Thoracic aorta (tissue), 2 donors: ENCODE results near the gene EGF. TPM values are rescaled to one million over a fixed set of nuclear protein-coding genes. Genes with fewer than 3 reads are reported as not detected.

Source experiments
- ATAC-seq: fragments of 150-250 bp; one replicate; pipeline ENCODE4 v1.8.0; 2017; ENCODE audit warnings: low read depth; ENCODE audit not compliant: insufficient number of reproducible peaks, low FRiP score
- DNase-seq: peaks from one replicate; pipeline ENCODE4 v3.0.0-alpha.2; 2020; ENCODE audit warnings: low spot score
- H3K27ac ChIP-seq, 2 donors: fragments of 200-600 bp; sonication (generic); 1 replicate in 1 of 2; 2 replicates in 1 of 2; pipeline ENCODE4 v1.5.1; 2016; ENCODE audit warnings: mild to moderate bottlenecking in 2 of 2, moderate library complexity in 2 of 2
- H3K27me3 ChIP-seq: fragments of 200-600 bp; sonication (generic); replicated peaks from 2 replicates; pipeline ENCODE4 v1.6.0; 2016; ENCODE audit warnings: mild to moderate bottlenecking; ENCODE audit not compliant: insufficient read depth
- H3K36me3 ChIP-seq: fragments of 200-600 bp; sonication (generic); one replicate; pipeline ENCODE4 v1.5.1; 2016
- H3K4me1 ChIP-seq, 2 donors: fragments of 200-600 bp; sonication (generic); 1 replicate in 1 of 2; 2 replicates in 1 of 2; pipeline versions ENCODE4 v1.5.1 to v1.6.0; 2016; ENCODE audit warnings: low read depth in 2 of 2, mild to moderate bottlenecking in 1 of 2; ENCODE audit not compliant: control insufficient read depth in 1 of 2
- H3K4me3 ChIP-seq: fragments of 200-600 bp; sonication (generic); 2 replicates; pipeline ENCODE4 v1.5.1; 2016; ENCODE audit warnings: mild to moderate bottlenecking
- H3K9me3 ChIP-seq: fragments of 200-600 bp; sonication (generic); 2 replicates; pipeline ENCODE4 v1.5.1; 2016
- CTCF ChIP-seq: fragments of 200-600 bp; sonication (generic); IDR thresholded peaks from one replicate; pipeline ENCODE4 v1.5.1; 2019; ENCODE audit warnings: antibody characterized with exemption
- total RNA-seq, 2 donors: library from RNA; depleted of rRNA; stranded (reverse); fragments of >200 nt; gene quantifications; one replicate each; pipeline versions ENCODE4 v1.1.0 to v1.2.3, GENCODE V29; 2016

The EGF gene
- total RNA-seq, 2 donors from 2014 or later: not detected

- DNase-seq (no peak), ATAC-seq (no peak)
- no peaks in the 10 kb centered on the region for H3K9me3 ChIP-seq
- H3K27ac ChIP-seq: no peak overlapping the region
- no peak overlapping the region for H3K4me3 ChIP-seq
- no peaks in the 10 kb centered on the region for H3K36me3 ChIP-seq
- TF ChIP-seq CTCF: no peak
- H3K27me3 ChIP-seq: no peaks in the 10 kb centered on the region
- no peaks in the 10 kb centered on the region for H3K4me1 ChIP-seq
Observed at GRCh38 chr4:110009550-110009949, 96.9 kb downstream of the EGF start.

GRCh38 chr4:110010797-110011196 lies 98.1 kb downstream of the EGF start:
- Histone ChIP-seq H3K36me3 (no peaks in the 10 kb centered on the region), H3K27me3 (no peaks in the 10 kb centered on the region), H3K9me3 (no peaks in the 10 kb centered on the region), H3K27ac (no peak overlapping the region), H3K4me3 (no peak overlapping the region), H3K4me1 (no peaks in the 10 kb centered on the region)
- ATAC-seq (no peak), DNase-seq (no peak)
- no peak for TF ChIP-seq CTCF

GRCh38 chr4:110012917-110013316 lies 100.2 kb downstream of the EGF start:
- no peaks in the 10 kb centered on the region for H3K27me3 ChIP-seq
- H3K4me3 ChIP-seq: no peak overlapping the region
- ATAC-seq (no peak), DNase-seq (no peak)
- TF ChIP-seq CTCF: no peak
- H3K36me3 ChIP-seq: no peaks in the 10 kb centered on the region
- no peaks in the 10 kb centered on the region for H3K4me1 ChIP-seq
- no peaks in the 10 kb centered on the region for H3K9me3 ChIP-seq
- H3K27ac ChIP-seq: no peak overlapping the region

- TF ChIP-seq CTCF: no peak
- H3K36me3 ChIP-seq: no peaks in the 10 kb centered on the region
- DNase-seq (no peak), ATAC-seq (no peak)
- H3K27ac ChIP-seq: no peak overlapping the region
- H3K4me3 ChIP-seq: no peak overlapping the region
- H3K4me1 ChIP-seq: no peaks in the 10 kb centered on the region
- no peaks in the 10 kb centered on the region for H3K9me3 ChIP-seq
- no peaks in the 10 kb centered on the region for H3K27me3 ChIP-seq
Observed at GRCh38 chr4:110014233-110014632, 101.5 kb downstream of the EGF start.

- Histone ChIP-seq H3K9me3 (no peaks in the 10 kb centered on the region), H3K4me1 (no peaks in the 10 kb centered on the region), H3K4me3 (no peak overlapping the region), H3K36me3 (no peaks in the 10 kb centered on the region), H3K27ac (no peak overlapping the region), H3K27me3 (no peaks in the 10 kb centered on the region)
- TF ChIP-seq CTCF: no peak
- ATAC-seq (no peak), DNase-seq (no peak)
Observed at GRCh38 chr4:110019153-110019552, 106.5 kb downstream of the EGF start.
